Suprapubic skin (tissue), 4 donors: ENCODE data around the gene CHST13.

ENCODE experiments used
- CTCF ChIP-seq, 2 donors: fragments of 200-600 bp in 1 of 2; fragments of 450-650 bp in 1 of 2; sonication (generic) in 1 of 2; IDR thresholded peaks; one replicate each; pipeline ENCODE4 v1.5.1; 2016 to 2019; ENCODE audit warnings: antibody characterized with exemption in 2 of 2, mild to moderate bottlenecking in 1 of 2, moderate library complexity in 1 of 2
- EP300 ChIP-seq: sonication (generic); formaldehyde crosslinking; IDR thresholded peaks from one replicate; pipeline ENCODE4 v1.6.1; 2017; ENCODE audit warnings: antibody characterized with exemption
- POLR2A ChIP-seq, 2 donors: fragments of 450-650 bp; IDR thresholded peaks; one replicate each; pipeline ENCODE4 v1.6.1; 2017; ENCODE audit warnings: antibody characterized with exemption in 2 of 2, mild to moderate bottlenecking in 2 of 2, moderate library complexity in 2 of 2
- POLR2AphosphoS5 ChIP-seq, 3 donors: sonication (generic); formaldehyde crosslinking; IDR thresholded peaks; one replicate each; pipeline ENCODE4 v1.6.1; 2017; ENCODE audit warnings: antibody characterized with exemption in 3 of 3

- TF ChIP-seq CTCF (IDR thresholded peaks at IDR 0.05) (no peak), POLR2A (IDR thresholded peaks at IDR 0.05) (no peak), POLR2AphosphoS5 (IDR thresholded peaks at IDR 0.05) (no peak), EP300 (no peak)
Measured at GRCh38 chr3:126509597-126510307, 14.2 kb upstream of the CHST13 start.
